H9 (cell line): ENCODE measurements around the gene TXLNB. TPM values are rescaled to one million over a fixed set of nuclear protein-coding genes. Genes with fewer than 3 reads are reported as not detected.
"Not testable (repeated sequence)": the region's sequence is repeated elsewhere in the genome, so short reads cannot be mapped to it uniquely, and the experiment has no call there.

Experiments
- DNase-seq: peaks from one replicate; pipeline ENCODE4 v3.0.0-alpha.2; 2017
- H2AFZ ChIP-seq: one replicate; pipeline ENCODE4 v1.6.1; 2013; ENCODE audit warnings: mild to moderate bottlenecking, low read length, control low read depth, moderate library complexity
- H2AK5ac ChIP-seq: 2 replicates; pipeline ENCODE4 v1.6.1; 2013; ENCODE audit warnings: low read length, control low read depth, mixed read lengths; ENCODE audit not compliant: insufficient read length
- H2BK120ac ChIP-seq: one replicate; pipeline ENCODE4 v1.6.1; 2013; ENCODE audit warnings: low read depth, mild to moderate bottlenecking, low read length, control low read depth, inconsistent platforms; ENCODE audit not compliant: poor library complexity, severe bottlenecking
- H2BK12ac ChIP-seq: 2 replicates; pipeline ENCODE4 v1.6.1; 2013; ENCODE audit warnings: low read length, control low read depth, mixed read lengths, low read depth; ENCODE audit not compliant: insufficient read length
- H2BK15ac ChIP-seq: 2 replicates; pipeline ENCODE4 v1.6.1; 2013; ENCODE audit warnings: low read depth, low read length, control low read depth
- H2BK20ac ChIP-seq: one replicate; pipeline ENCODE4 v1.6.1; 2013; ENCODE audit warnings: low read depth, mild to moderate bottlenecking, low read length, control low read depth, inconsistent platforms; ENCODE audit not compliant: poor library complexity, severe bottlenecking
- H2BK5ac ChIP-seq: 2 replicates; pipeline ENCODE4 v1.6.1; 2013; ENCODE audit warnings: low read length, control low read depth, mixed read lengths; ENCODE audit not compliant: insufficient read length
- H3K14ac ChIP-seq: 2 replicates; pipeline ENCODE4 v1.6.1; 2013; ENCODE audit warnings: low read length, control low read depth; ENCODE audit not compliant: insufficient read depth
- H3K18ac ChIP-seq: 2 replicates; pipeline ENCODE4 v1.6.1; 2013; ENCODE audit warnings: low read depth, mild to moderate bottlenecking, mixed read lengths, low read length, control low read depth; ENCODE audit not compliant: insufficient read length
- H3K23ac ChIP-seq: 2 replicates; pipeline ENCODE4 v1.6.1; 2013; ENCODE audit warnings: low read length, control low read depth, mixed read lengths, low read depth; ENCODE audit not compliant: insufficient read length
- H3K23me2 ChIP-seq: 2 replicates; pipeline ENCODE4 v1.6.1; 2013; ENCODE audit warnings: low read depth, mild to moderate bottlenecking, mixed read lengths, low read length, control low read depth; ENCODE audit not compliant: insufficient read length, poor library complexity, severe bottlenecking
- H3K27ac ChIP-seq: 2 replicates; pipeline ENCODE4 v1.5.1; 2013; ENCODE audit warnings: low read length, control low read depth, mixed read lengths, low read depth; ENCODE audit not compliant: insufficient read length
- H3K27me3 ChIP-seq: 2 replicates; pipeline ENCODE4 v1.6.1; 2013; ENCODE audit warnings: low read length, control low read depth, inconsistent platforms; ENCODE audit not compliant: insufficient read depth
- H3K4ac ChIP-seq: 2 replicates; pipeline ENCODE4 v1.6.1; 2013; ENCODE audit warnings: low read depth, mild to moderate bottlenecking, control low read depth, inconsistent platforms, low read length, moderate library complexity
- H3K4me1 ChIP-seq: 2 replicates; pipeline ENCODE4 v1.6.1; 2013; ENCODE audit warnings: low read length, control low read depth, inconsistent platforms; ENCODE audit not compliant: insufficient read depth
- H3K4me2 ChIP-seq: 2 replicates; pipeline ENCODE4 v1.6.1; 2013; ENCODE audit warnings: low read length, control low read depth, mixed read lengths; ENCODE audit not compliant: insufficient read length, insufficient read depth
- H3K56ac ChIP-seq: 2 replicates; pipeline ENCODE4 v1.6.1; 2013; ENCODE audit warnings: low read depth, mild to moderate bottlenecking, mixed read lengths, low read length, control low read depth; ENCODE audit not compliant: insufficient read length
- H3K79me1 ChIP-seq: 2 replicates; pipeline ENCODE4 v1.6.1; 2013; ENCODE audit warnings: low read depth, mild to moderate bottlenecking, moderate library complexity, low read length, control low read depth, inconsistent platforms; ENCODE audit not compliant: insufficient read depth, poor library complexity, severe bottlenecking
- H3K79me2 ChIP-seq: 2 replicates; pipeline ENCODE4 v1.6.1; 2013; ENCODE audit warnings: low read length, control low read depth, inconsistent platforms; ENCODE audit not compliant: insufficient read depth
- H3K9ac ChIP-seq: 2 replicates; pipeline ENCODE4 v1.6.1; 2013; ENCODE audit warnings: low read length, control low read depth, mixed read lengths; ENCODE audit not compliant: insufficient read length; ENCODE audit errors: extremely low read depth
- H3K9me3 ChIP-seq: one replicate; pipeline ENCODE4 v1.6.1; 2013; ENCODE audit warnings: low read depth, low read length, inconsistent platforms; ENCODE audit not compliant: control insufficient read depth
- H3T11ph ChIP-seq: one replicate; pipeline ENCODE4 v1.6.1; 2013; ENCODE audit warnings: mild to moderate bottlenecking, low read length, control low read depth, inconsistent platforms
- H4K20me1 ChIP-seq: one replicate; pipeline ENCODE4 v1.6.1; 2013; ENCODE audit not compliant: control insufficient read depth, insufficient read length, insufficient read depth
- H4K5ac ChIP-seq: 2 replicates; pipeline ENCODE4 v1.6.1; 2013; ENCODE audit warnings: low read depth, mild to moderate bottlenecking, mixed read lengths, low read length, control low read depth; ENCODE audit not compliant: insufficient read length
- H4K8ac ChIP-seq: replicated peaks from 2 replicates; pipeline ENCODE4 v1.6.1; 2013; ENCODE audit warnings: low read length, control low read depth, mixed read lengths, low read depth; ENCODE audit not compliant: insufficient read length
- H4K91ac ChIP-seq: 2 replicates; pipeline ENCODE4 v1.6.1; 2013; ENCODE audit warnings: low read depth, mild to moderate bottlenecking, moderate library complexity, mixed read lengths, low read length, control low read depth; ENCODE audit not compliant: insufficient read length
- H3K27ac Mint-ChIP-seq, 3 experiments: 2 replicates in 2 of 3; 3 replicates in 1 of 3; pipeline ENCODE4 v1.8.0; 2020 to 2021; ENCODE audit warnings: mixed read lengths in 3 of 3, mild to moderate bottlenecking in 1 of 3, moderate library complexity in 1 of 3
- H3K27me3 Mint-ChIP-seq: 2 replicates; pipeline ENCODE4 v1.8.0; 2021; ENCODE audit warnings: low read depth, mild to moderate bottlenecking, moderate library complexity, mixed read lengths
- H3K36me3 Mint-ChIP-seq, 3 experiments: 2 replicates in 2 of 3; 3 replicates in 1 of 3; pipeline ENCODE4 v1.8.0; 2020 to 2021; ENCODE audit warnings: low read depth in 3 of 3, mixed read lengths in 3 of 3; ENCODE audit not compliant: insufficient read depth in 1 of 3
- H3K4me1 Mint-ChIP-seq, 2 experiments: 2 replicates each; pipeline ENCODE4 v1.8.0; 2020; ENCODE audit warnings: mixed read lengths in 2 of 2
- H3K4me3 Mint-ChIP-seq, 2 experiments: 2 replicates in 1 of 2; 3 replicates in 1 of 2; pipeline ENCODE4 v1.8.0; 2020 to 2021; ENCODE audit warnings: mild to moderate bottlenecking in 2 of 2, mixed read lengths in 2 of 2, moderate library complexity in 1 of 2
- H3K9me3 Mint-ChIP-seq, 2 experiments: 2 replicates in 1 of 2; 3 replicates in 1 of 2; pipeline ENCODE4 v1.8.0; 2020; ENCODE audit warnings: mild to moderate bottlenecking in 2 of 2, mixed read lengths in 2 of 2, moderate library complexity in 1 of 2
- CTCF ChIP-seq: fragments of 200-600 bp; sonication (generic); conservative IDR thresholded peaks from 3 replicates; pipeline ENCODE4 v1.8.0; 2021; ENCODE audit warnings: antibody characterized with exemption, mild to moderate bottlenecking
- WGBS: extraction: QIAGEN DNeasy Blood & Tissue Kit; methylation state at CpG from one replicate; pipeline ENCODE4 v1.1.7; 2013; ENCODE audit warnings: missing lambda C conversion rate, low lambda C conversion rate, mixed read lengths; ENCODE audit not compliant: insufficient read length; ENCODE audit errors: extremely low coverage; 5-methylcytosine and 5-hydroxymethylcytosine counted together
- total RNA-seq: library from RNA; stranded (reverse); gene quantifications from 2 replicates; pipeline ENCODE4 v1.2.1, GENCODE V29; 2021

TXLNB gene
- total RNA-seq, 1 experiment from 2014 or later = 0.04 TPM

GRCh38 chr6:139219271-139219729, 72.5 kb downstream of the TXLNB start:
- H3K56ac ChIP-seq = no peak overlapping the region
- no peak overlapping the region for H2BK12ac ChIP-seq
- DNase-seq = peak; percentile 89
- H4K20me1 ChIP-seq = no peaks in the 10 kb centered on the region
- H3K4me2 ChIP-seq = no peak overlapping the region
- no peak overlapping the region for H3K27ac ChIP-seq
- H3K14ac ChIP-seq = no peak overlapping the region
- Mint-ChIP-seq H3K27me3 (no peaks in the 10 kb centered on the region; the same call in 1 of the 2 replicates), H3K27ac (peak overlapping the region; percentile 76 to 92 (median 90)), H3K9me3 (peaks cover 3% of the 10 kb centered on the region in 2 experiments; a peak in 4 of 5 replicates), H3K36me3 (peaks cover 0 to 17% (median 0%) of the 10 kb centered on the region in 3 experiments; a peak in 2 of 7 replicates), H3K4me1 (peaks cover 5% of the 10 kb centered on the region in 2 experiments), H3K4me3 (no peak overlapping the region)
- H4K91ac ChIP-seq = no peak overlapping the region
- H2BK120ac ChIP-seq = no peak overlapping the region
- no peak overlapping the region for H4K8ac ChIP-seq
- WGBS = no CpG with 5 or more reads among the region's 7 CpGs
- H3K79me2 ChIP-seq = no peaks in the 10 kb centered on the region
- no peak overlapping the region for H2AK5ac ChIP-seq
- H3T11ph ChIP-seq = no peak overlapping the region
- no peaks in the 10 kb centered on the region for H3K23me2 ChIP-seq
- H3K9ac ChIP-seq = no peak overlapping the region
- no peak overlapping the region for H3K23ac ChIP-seq
- no peaks in the 10 kb centered on the region for H3K9me3 ChIP-seq
- H3K4me1 ChIP-seq = no peaks in the 10 kb centered on the region
- H2BK15ac ChIP-seq = no peak overlapping the region
- H3K79me1 ChIP-seq = no peaks in the 10 kb centered on the region
- no peak overlapping the region for H3K4ac ChIP-seq
- TF ChIP-seq CTCF = peak; percentile 84
- no peak overlapping the region for H3K18ac ChIP-seq
- H2BK5ac ChIP-seq = no peak overlapping the region
- no peaks in the 10 kb centered on the region for H3K27me3 ChIP-seq
- no peak overlapping the region for H4K5ac ChIP-seq
- H2AFZ ChIP-seq = peak overlapping the region; percentile 26
- H2BK20ac ChIP-seq = no peak overlapping the region

GRCh38 chr6:139212460-139212859, 79.3 kb downstream of the TXLNB start:
- not testable (repeated sequence) for H3K27me3 Mint-ChIP-seq, H3K79me1 ChIP-seq, H3K4me1 ChIP-seq, H2BK12ac ChIP-seq, H3K27me3 ChIP-seq, H3K23me2 ChIP-seq, H3K14ac ChIP-seq, DNase-seq, H3K56ac ChIP-seq, H2BK5ac ChIP-seq, H3T11ph ChIP-seq, H3K9ac ChIP-seq, H2AK5ac ChIP-seq, H3K4me1 Mint-ChIP-seq, H2BK120ac ChIP-seq, H3K4me2 ChIP-seq, H2BK20ac ChIP-seq, H3K4ac ChIP-seq, H2AFZ ChIP-seq, H4K8ac ChIP-seq, H4K91ac ChIP-seq, H4K5ac ChIP-seq, H3K79me2 ChIP-seq, H2BK15ac ChIP-seq, H3K4me3 Mint-ChIP-seq, H3K18ac ChIP-seq, H3K23ac ChIP-seq, H3K9me3 ChIP-seq, H3K27ac Mint-ChIP-seq, H3K27ac ChIP-seq, H4K20me1 ChIP-seq
- Mint-ChIP-seq H3K36me3 (peaks cover 21 to 37% (median 31%) of the 10 kb centered on the region in 3 experiments), H3K9me3 (peaks cover 41 to 48% of the 10 kb centered on the region in 2 experiments)
- no CpG with 5 or more reads among the region's 2 CpGs for WGBS
